GM23338 (cell line): ENCODE data around the gene CARD6.

Experiments
- CREB1 ChIP-seq: fragments of 250-450 bp; sonication (Bioruptor Pico); IDR thresholded peaks from 2 replicates; pipeline ENCODE4 v1.5.0; 2020; ENCODE audit warnings: low read depth, mild to moderate bottlenecking, moderate library complexity
- CTCF ChIP-seq, 2 experiments: fragments of 200-600 bp in 1 of 2; sonication (generic) in 1 of 2; conservative IDR thresholded peaks; 2 replicates each; pipeline versions ENCODE4 v1.5.1 to v1.6.1; 2016 to 2017; ENCODE audit warnings: antibody characterized with exemption in 2 of 2, low read depth in 2 of 2, mild to moderate bottlenecking in 2 of 2, moderate library complexity in 1 of 2
- ETS1 ChIP-seq: IDR thresholded peaks from 2 replicates; pipeline ENCODE4 v1.6.1; 2016; ENCODE audit warnings: antibody characterized with exemption
- EZH2 ChIP-seq: fragments of 200-600 bp; sonication (generic); IDR thresholded peaks from one replicate; pipeline ENCODE4 v1.8.0; 2017; ENCODE audit warnings: antibody characterized with exemption, mild to moderate bottlenecking, low read depth; ENCODE audit not compliant: unreplicated experiment
- EZH2phosphoT487 ChIP-seq: fragments of 200-600 bp; sonication (generic); IDR thresholded peaks from one replicate; pipeline ENCODE4 v1.8.1; 2018; ENCODE audit warnings: antibody characterized with exemption; ENCODE audit not compliant: unreplicated experiment
- JUNB ChIP-seq: IDR thresholded peaks from one replicate; pipeline ENCODE4 v1.6.1; 2016; ENCODE audit warnings: antibody characterized with exemption; ENCODE audit not compliant: unreplicated experiment
- NANOG ChIP-seq: IDR thresholded peaks from 2 replicates; pipeline ENCODE4 v1.6.1; 2016; ENCODE audit warnings: antibody characterized with exemption, borderline replicate concordance
- POLR2AphosphoS5 ChIP-seq: IDR thresholded peaks from 2 replicates; pipeline ENCODE4 v1.6.1; 2016; ENCODE audit warnings: antibody characterized with exemption, low read depth
- REST ChIP-seq: IDR thresholded peaks from one replicate; pipeline ENCODE4 v1.6.1; 2018; ENCODE audit warnings: antibody characterized with exemption; ENCODE audit not compliant: unreplicated experiment
- STAT1 ChIP-seq: IDR thresholded peaks from one replicate; pipeline ENCODE4 v1.6.1; 2016; ENCODE audit warnings: antibody characterized with exemption; ENCODE audit not compliant: unreplicated experiment
- ZNF114 ChIP-seq: fragments of 250-450 bp; sonication (Bioruptor Pico); IDR thresholded peaks from 2 replicates; pipeline ENCODE4 v1.5.0; 2020; ENCODE audit warnings: mild to moderate bottlenecking, moderate library complexity
- ZNF331 ChIP-seq: fragments of 250-450 bp; sonication (Bioruptor Pico); IDR thresholded peaks from 2 replicates; pipeline ENCODE4 v1.5.0; 2020; ENCODE audit warnings: low read depth, mild to moderate bottlenecking, moderate library complexity

GRCh38 chr5:40873286-40873880 lies 32.2 kb downstream of the CARD6 start:
- no peak for TF ChIP-seq EZH2phosphoT487
- no peak for TF ChIP-seq CTCF (conservative IDR thresholded peaks at IDR 0.05; ENCODE audit: low read depth in 2 of 2)
- no peak for TF ChIP-seq EZH2
- no peak for TF ChIP-seq JUNB
- no peak for TF ChIP-seq POLR2AphosphoS5
- TF ChIP-seq REST = no peak
- TF ChIP-seq CREB1 (CRISPR knock-in tag) = no peak
- no peak for TF ChIP-seq ZNF331 (CRISPR knock-in tag)
- no peak for TF ChIP-seq STAT1
- no peak for TF ChIP-seq ZNF114 (CRISPR knock-in tag)
- no peak for TF ChIP-seq NANOG
- TF ChIP-seq ETS1 = no peak
